ENCODE measurements around the gene TACC3.

The TACC3 gene

GRCh38 chr4:1746919-1747602, 25.7 kb downstream of the TACC3 start:
- no peak for DNase-seq (ENCODE audit: low spot score)

GRCh38 chr4:1747603-1747967, 26.3 kb downstream of the TACC3 start:
- DNase-seq (ENCODE audit: low spot score) = no peak

GRCh38 chr4:1748465-1748995, 27.2 kb downstream of the TACC3 start:
- peak; percentile 95 for DNase-seq (ENCODE audit: low spot score)

- no peak for DNase-seq (ENCODE audit: low spot score)
These were observed 28.0 kb downstream of the TACC3 start for GRCh38 chr4:1749370-1749769.

- DNase-seq (ENCODE audit: low spot score) = no peak
These were observed 28.5 kb downstream of the TACC3 start for GRCh38 chr4:1749826-1750225.

GRCh38 chr4:1750381-1751154, 29.2 kb downstream of the TACC3 start:
- no peak for DNase-seq (ENCODE audit: low spot score)

- no peak for DNase-seq (ENCODE audit: low spot score)
These were observed 30.0 kb downstream of the TACC3 start for GRCh38 chr4:1751155-1751918.

- no peak for DNase-seq (ENCODE audit: low spot score)
These were observed 30.6 kb downstream of the TACC3 start for GRCh38 chr4:1751919-1752283.

- DNase-seq (ENCODE audit: low spot score) = no peak
These were observed 31.1 kb downstream of the TACC3 start for GRCh38 chr4:1752284-1753041.

- DNase-seq (ENCODE audit: low spot score) = no peak
These were observed 32.0 kb downstream of the TACC3 start for GRCh38 chr4:1753294-1753696.

- no peak for DNase-seq (ENCODE audit: low spot score)
These were observed 32.5 kb downstream of the TACC3 start for GRCh38 chr4:1753697-1754311.

- DNase-seq (ENCODE audit: low spot score) = no peak
These were observed 33.0 kb downstream of the TACC3 start for GRCh38 chr4:1754336-1754735.

- no peak for DNase-seq (ENCODE audit: low spot score)
These were observed 34.0 kb downstream of the TACC3 start for GRCh38 chr4:1755297-1755696.

- DNase-seq (ENCODE audit: low spot score) = no peak
These were observed 34.8 kb downstream of the TACC3 start for GRCh38 chr4:1756079-1756478.

GRCh38 chr4:1756893-1757779, 35.8 kb downstream of the TACC3 start:
- DNase-seq (ENCODE audit: low spot score) = no peak

- DNase-seq (ENCODE audit: low spot score) = no peak
These were observed 36.5 kb downstream of the TACC3 start for GRCh38 chr4:1757836-1758235.

- no peak for DNase-seq (ENCODE audit: low spot score)
These were observed 37.2 kb downstream of the TACC3 start for GRCh38 chr4:1758306-1759121.

GRCh38 chr4:1759170-1759817, 38.0 kb downstream of the TACC3 start:
- DNase-seq (ENCODE audit: low spot score) = no peak

GRCh38 chr4:1759818-1760223, 38.5 kb downstream of the TACC3 start:
- no peak for DNase-seq (ENCODE audit: low spot score)

Data from AG08396 (cell line).